SK-N-SH treated with all-trans-retinoic acid at 6 μM for 48 hours (cell line): ENCODE measurements around the gene TRRAP.

Experiments
- ARNTL ChIP-seq: fragments of 450-650 bp; formaldehyde crosslinking; IDR thresholded peaks from 2 replicates; pipeline ENCODE4 v1.5.0; 2020; ENCODE audit warnings: low read depth, mild to moderate bottlenecking, moderate library complexity, borderline replicate concordance
- CREB5 ChIP-seq: fragments of 250-450 bp; sonication (Bioruptor Pico); IDR thresholded peaks from 2 replicates; pipeline ENCODE4 v1.5.1; 2020; ENCODE audit warnings: low read depth, mild to moderate bottlenecking, moderate library complexity
- ESRRG ChIP-seq: fragments of 250-450 bp; sonication (Bioruptor Pico); IDR thresholded peaks from 2 replicates; pipeline ENCODE4 v1.6.1; 2021; ENCODE audit warnings: mild to moderate bottlenecking
- GLIS3 ChIP-seq: fragments of 250-450 bp; sonication (Bioruptor Pico); IDR thresholded peaks from 2 replicates; pipeline ENCODE4 v1.5.0; 2020; ENCODE audit warnings: mild to moderate bottlenecking, moderate library complexity
- ISL1 ChIP-seq: fragments of 250-450 bp; sonication (Bioruptor Pico); IDR thresholded peaks from 2 replicates; pipeline ENCODE4 v2.1.2; 2022; ENCODE audit warnings: mild to moderate bottlenecking, moderate library complexity
- PATZ1 ChIP-seq: fragments of 250-450 bp; sonication (Bioruptor Pico); IDR thresholded peaks from 2 replicates; pipeline ENCODE4 v1.8.0; 2020; ENCODE audit warnings: mild to moderate bottlenecking, moderate library complexity, borderline replicate concordance
- RARB ChIP-seq: fragments of 250-450 bp; sonication (Bioruptor Pico); IDR thresholded peaks from 2 replicates; pipeline ENCODE4 v1.8.0; 2021; ENCODE audit warnings: mild to moderate bottlenecking, moderate library complexity
- TSHZ2 ChIP-seq: fragments of 250-450 bp; sonication (Bioruptor Pico); IDR thresholded peaks from 2 replicates; pipeline ENCODE4 v1.5.0; 2020; ENCODE audit warnings: mild to moderate bottlenecking, moderate library complexity
- ZFP3 ChIP-seq: fragments of 250-450 bp; sonication (Bioruptor Pico); IDR thresholded peaks from 2 replicates; pipeline ENCODE4 v1.5.0; 2020; ENCODE audit warnings: mild to moderate bottlenecking, moderate library complexity
- ZFP30 ChIP-seq: fragments of 450-650 bp; formaldehyde crosslinking; IDR thresholded peaks from 2 replicates; pipeline ENCODE4 v1.5.0; 2022; ENCODE audit warnings: mild to moderate bottlenecking, moderate library complexity
- ZNF8 ChIP-seq: fragments of 450-650 bp; formaldehyde crosslinking; IDR thresholded peaks from 2 replicates; pipeline ENCODE4 v1.5.0; 2020; ENCODE audit warnings: mild to moderate bottlenecking, moderate library complexity

- TF ChIP-seq RARB (CRISPR knock-in tag) (no peak), ZFP30 (no peak), TSHZ2 (CRISPR knock-in tag) (no peak), ISL1 (no peak), PATZ1 (CRISPR knock-in tag) (no peak), ZNF8 (CRISPR knock-in tag) (no peak), ZFP3 (no peak), CREB5 (no peak), ARNTL (CRISPR knock-in tag) (no peak), ESRRG (no peak), GLIS3 (CRISPR knock-in tag) (no peak)
These were observed 32.1 kb downstream of the TRRAP start for GRCh38 chr7:98910427-98910826.
